NCI-H146 treated with DMSO at 0.1 percent for 48 hours (cell line): ENCODE measurements around the gene TLE3.

ENCODE experiments used
- DNase-seq: peaks from one replicate; lab custom pipeline; 2025; ENCODE audit not compliant: unreplicated experiment; lab: John Stamatoyannopoulos, UW

Gene TLE3

DNA sequence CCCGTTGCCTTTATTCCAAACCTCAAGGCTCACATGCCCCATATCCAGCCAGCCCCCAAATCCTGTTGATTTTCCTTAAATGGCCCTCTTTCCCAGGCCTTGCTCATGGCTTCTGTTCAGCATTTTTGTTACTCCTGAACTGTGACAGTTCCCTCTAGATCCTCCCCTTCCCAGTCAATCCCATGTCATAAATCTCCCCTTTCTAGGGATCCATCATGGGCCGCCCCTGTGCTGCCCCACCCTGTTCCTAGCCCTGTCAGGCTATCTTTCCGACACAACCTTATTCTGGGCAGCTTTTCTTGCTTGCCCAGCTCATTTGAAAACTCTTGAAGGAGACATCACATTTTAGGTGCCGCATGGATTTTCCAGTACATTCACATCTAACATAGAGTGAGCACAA is 84.8 kb downstream of the TLE3 start:
- no peak for DNase-seq

DNA sequence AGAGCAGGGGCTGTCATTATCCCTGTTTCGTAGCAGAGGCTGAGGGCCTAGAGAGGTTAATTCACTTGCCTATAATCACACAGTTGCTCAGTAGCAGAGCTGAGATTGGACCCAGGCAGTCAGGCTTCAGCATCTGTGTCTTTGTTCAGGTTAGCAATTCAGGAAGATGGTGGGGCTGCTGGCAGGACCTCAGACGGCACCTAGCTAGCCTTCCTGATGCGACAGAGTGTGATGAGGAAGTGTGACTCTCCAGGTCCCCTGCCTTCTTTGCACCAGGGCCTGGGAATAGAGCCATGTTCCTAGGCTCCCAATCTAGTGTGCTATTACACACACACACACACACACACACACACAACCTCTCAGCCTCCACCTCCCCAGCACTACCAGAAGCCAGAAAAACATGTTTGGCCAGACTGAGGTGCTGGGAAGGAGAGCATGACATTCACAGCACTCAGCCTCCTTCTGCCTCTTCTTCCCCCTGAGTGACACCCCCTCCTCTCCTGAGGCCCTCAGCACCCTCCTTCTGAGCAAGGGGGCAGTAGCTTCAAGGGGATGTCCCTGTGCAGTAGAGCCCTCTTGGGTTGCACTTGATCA is 88.9 kb downstream of the TLE3 start:
- DNase-seq = no peak

DNA sequence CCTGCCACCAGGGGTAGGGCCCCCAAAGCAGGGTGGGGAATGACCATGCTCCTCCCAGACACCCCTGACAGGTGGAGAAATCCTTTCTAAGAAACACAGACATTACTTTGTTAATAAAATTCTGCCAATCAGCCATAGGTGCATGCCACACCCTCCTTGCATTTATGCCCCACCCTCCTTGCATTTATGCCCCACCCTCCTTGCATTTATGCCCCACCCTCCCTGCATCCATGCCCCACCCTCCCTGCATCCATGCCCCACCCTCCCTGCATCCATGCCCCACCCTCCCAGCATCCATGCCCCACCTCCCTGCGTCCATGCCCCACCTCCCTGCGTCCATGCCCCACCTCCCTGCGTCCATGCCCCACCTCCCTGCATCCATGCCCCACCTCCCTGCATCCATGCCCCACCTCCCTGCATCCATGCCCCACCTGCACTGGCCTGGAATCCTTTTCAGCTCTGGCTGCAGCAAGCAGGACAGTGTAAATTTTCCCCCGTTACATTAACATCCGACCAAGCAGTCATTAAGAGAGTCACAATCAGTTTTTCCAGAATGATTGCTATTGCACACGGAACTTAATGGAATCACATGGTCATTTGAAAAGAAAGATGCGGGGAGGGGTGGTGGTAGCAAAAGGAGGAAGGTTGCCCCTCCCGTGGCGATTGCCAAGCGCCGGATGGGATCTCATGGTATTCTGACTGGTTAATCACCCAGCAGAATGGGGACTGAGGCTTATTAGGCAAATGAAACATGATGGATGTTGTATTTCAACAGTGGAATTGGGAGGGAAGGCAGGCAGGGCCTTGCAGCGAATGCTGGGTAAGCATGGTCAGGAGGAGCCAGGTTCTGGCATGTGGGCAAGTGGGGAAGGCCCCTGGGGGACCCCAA is 91.2 kb downstream of the TLE3 start:
- no peak for DNase-seq

DNA sequence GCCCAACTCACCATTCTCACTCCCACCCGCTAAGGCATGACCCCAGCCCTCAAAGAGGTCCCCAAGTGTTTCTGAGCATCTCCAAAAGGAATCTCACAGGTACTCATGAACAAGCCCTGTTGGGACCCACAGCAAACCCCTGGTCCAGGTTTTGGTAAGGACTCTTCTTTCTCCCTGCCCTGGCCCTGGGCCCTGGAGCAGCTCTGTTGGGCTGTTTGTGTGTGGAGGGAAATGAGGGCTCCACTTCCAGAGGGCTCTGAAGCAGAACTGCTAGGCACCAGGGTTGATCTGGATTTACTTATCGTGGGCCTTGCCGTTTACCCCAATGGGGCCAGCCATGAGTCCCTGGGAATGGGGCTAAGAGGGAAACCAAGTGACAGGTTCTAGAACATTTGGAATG is 92.9 kb downstream of the TLE3 start:
- DNase-seq = no peak

DNA sequence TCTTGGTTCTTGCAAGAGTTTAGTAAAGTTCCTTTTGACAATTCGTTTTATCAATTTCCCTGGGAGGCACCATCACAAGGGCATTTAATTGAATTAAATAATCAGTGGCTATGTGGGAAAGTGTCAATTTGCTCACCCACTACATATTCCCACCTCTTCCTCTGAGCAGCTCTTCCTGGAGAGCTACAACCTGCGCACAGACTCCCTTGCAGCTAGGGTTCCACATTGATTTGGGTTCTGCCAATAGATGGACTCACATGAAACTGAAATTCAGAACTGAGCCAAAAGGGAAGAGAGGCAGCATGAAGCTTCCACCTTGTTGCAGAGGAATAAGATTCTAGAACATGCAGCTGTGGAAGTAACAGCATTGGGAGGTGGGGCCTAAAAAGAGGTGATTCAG is 94.8 kb downstream of the TLE3 start:
- no peak for DNase-seq

DNA sequence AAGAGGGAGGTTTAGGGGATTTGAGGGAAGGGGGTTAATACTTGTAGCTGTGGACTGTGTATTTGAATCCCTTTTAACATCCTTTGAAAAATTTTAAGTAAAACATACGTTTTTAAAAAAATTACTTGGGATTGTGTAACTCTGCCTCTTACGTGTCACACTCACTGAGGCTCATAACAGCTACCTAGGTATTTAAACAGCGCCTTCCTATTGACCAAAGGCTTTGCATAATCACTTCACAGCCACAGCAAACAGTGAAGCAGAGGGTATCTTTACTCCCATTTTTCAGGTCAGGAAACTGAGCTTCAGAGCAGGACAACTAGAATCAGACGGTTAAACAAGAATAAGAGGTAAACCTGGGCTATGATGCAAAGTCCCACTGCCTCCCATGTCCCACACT is 95.9 kb downstream of the TLE3 start:
- no peak for DNase-seq

DNA sequence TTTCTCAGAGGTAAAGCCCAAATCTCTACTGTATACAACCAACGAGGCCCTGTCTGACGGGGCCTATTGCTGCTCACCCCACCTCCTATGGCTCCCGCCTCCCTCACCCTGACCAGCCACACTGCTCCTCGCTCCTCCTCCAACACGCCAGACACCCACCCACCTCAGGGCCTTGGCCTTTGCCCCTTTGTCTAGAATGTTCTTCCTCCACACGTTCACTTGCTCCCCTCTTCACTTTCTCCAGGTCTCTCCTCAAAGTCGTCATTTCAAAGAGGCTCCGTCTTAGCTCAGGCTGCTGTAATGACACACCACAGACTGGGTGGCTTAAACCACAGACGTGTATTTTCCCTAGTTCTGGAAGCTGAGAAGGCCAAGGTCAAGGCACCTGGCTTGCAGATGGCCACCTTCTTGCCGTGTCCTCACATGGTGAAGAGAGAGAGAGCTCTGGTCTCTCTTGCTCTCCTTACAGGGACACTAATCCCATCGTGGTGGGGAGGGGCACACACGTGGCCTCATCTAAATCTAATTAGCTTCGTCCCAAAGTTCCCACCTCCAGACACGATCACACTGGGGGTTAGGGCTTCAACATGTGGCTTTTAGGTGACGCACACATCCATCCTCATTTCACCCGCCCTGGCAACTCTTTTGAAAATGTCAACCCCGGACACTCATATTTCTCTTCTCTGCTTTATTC is 98.2 kb downstream of the TLE3 start:
- no peak for DNase-seq

DNA sequence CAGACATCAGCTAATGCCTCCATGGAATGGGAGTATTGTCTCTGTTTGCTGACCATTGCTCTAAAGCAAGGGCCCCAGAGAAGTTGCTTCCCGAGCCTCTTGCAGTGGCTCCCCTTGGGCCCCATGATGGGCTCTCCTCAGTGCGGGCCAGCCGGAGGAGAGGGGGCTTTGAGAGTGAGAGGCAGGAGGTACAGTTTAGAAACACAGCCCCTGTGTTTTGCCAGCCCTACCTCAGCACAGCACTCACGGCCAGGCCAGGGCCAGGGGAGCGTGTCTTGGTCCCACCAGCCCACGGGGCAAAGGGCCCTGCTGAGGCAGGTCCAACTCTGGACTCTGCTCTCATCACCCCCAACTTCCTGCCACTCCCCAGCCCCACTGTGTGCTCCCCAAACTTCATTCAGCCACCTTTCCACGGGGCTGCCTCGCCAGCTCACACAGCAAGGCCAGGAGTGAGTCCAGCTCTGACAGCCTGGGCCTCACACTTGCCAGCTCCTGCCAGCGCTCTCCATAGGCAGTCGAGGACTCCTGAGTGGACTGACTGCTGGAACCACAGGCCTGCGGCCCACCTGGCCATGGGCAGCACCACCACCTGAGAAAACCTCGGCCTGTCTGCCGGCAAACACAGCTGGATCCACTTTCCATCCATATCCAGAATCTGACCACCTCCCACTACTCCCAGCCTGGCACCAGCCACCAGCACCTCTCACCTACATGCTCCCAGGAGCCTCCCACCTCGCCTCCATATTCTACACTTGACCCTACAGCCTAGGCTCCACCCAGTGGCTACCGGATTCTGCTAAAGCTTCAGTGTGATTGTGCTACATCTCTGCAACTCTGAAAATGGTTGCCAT is 99.0 kb downstream of the TLE3 start:
- DNase-seq = no peak

DNA sequence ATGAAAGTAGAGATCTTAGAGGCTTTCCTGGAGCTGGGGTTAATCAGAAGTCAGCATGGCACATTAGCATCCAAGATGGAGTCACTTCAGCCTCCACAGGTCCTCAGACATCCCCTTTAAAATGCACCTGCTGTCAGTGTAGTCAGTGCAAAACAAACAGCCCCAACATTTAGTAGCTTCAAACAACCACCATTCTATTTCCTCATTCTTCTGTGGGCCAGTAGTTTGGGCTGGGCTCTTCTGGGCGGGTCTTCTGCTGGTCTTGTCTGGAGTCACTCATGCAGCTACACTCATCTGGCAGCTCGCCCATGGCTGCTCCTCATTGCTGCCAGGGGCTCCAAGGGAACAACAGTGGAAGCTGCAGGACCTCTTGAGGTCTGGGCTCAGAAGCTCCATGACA is 99.9 kb downstream of the TLE3 start:
- no peak for DNase-seq
